PFSK-1 (cell line): Measurements from ENCODE around the gene UBR4.
A peak's percentile ranks its signal among the peaks of the same experiment; 100 is the strongest.

Source experiments
- FOXP2 ChIP-seq: optimal IDR thresholded peaks from 2 replicates; pipeline ENCODE3; 2011; ENCODE audit warnings: borderline replicate concordance, control low read depth, inconsistent platforms; ENCODE audit not compliant: insufficient read depth; ENCODE audit errors: extremely low read length, extremely low read depth
- POLR2AphosphoS5 ChIP-seq: IDR thresholded peaks from 2 replicates; pipeline ENCODE4 v1.6.1; 2012; ENCODE audit warnings: low read depth, mild to moderate bottlenecking, control low read depth, low read length, moderate library complexity
- SIN3A ChIP-seq: IDR thresholded peaks from 2 replicates; pipeline ENCODE4 v1.6.1; 2012; ENCODE audit warnings: mild to moderate bottlenecking, low read length, moderate library complexity, borderline replicate concordance; ENCODE audit not compliant: insufficient read depth
- TAF1 ChIP-seq: IDR thresholded peaks from 2 replicates; pipeline ENCODE4 v1.6.1; 2012; ENCODE audit warnings: low read length, control low read depth, borderline replicate concordance; ENCODE audit not compliant: insufficient read depth
- TF ChIP-seq, protein P1 (sequence below), 2 experiments: IDR thresholded peaks; 2 replicates each; pipeline versions ENCODE4 v1.6.1 to v1.8.0; 2011 to 2012; ENCODE audit warnings: low read depth in 2 of 2, low read length in 2 of 2, control low read depth in 1 of 2, inconsistent platforms in 1 of 2, mild to moderate bottlenecking in 1 of 2, moderate library complexity in 1 of 2; ENCODE audit not compliant: insufficient read depth in 1 of 2

The UBR4 gene

DNA sequence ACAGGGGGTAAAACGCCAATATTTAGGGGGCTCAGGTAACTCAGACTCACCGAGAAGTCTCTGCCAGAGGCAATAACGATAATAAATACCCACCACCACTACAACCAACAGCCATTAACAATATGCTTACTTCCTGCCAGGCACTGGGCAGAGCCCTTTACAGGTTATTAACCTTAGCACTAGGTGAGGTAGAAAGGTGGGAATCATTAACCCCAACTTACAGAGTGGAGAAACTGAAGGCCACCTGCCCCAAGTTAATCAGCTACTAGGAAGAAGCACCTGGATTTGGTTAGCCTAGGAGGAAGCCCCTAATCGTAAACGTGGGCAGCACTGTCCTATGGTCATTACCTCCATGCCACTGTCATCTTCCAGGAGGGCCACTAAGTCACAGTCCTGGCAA is 110.0 kb downstream of the UBR4 start:
- TF ChIP-seq FOXP2 (no peak), POLR2AphosphoS5 (no peak), TAF1 (no peak), SIN3A (no peak)

DNA sequence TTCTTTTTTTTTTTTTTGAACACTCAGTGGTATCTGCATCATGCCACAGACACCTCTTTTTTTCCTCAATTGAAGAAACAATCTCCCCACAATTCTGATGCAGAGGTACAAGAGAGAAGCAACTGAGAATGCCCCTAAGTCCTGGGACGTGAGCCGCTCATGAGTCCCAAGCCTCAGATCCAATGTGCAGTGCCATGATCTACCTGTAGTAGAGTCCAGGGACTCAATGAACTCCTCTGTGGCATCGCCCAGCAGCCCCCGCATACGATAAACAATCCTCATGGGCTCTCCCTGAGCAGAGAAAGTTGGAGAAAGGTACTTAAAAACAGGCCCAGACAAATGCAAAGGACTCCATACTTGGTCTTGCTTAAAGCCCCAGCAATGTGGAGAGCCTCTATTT is 113.1 kb downstream of the UBR4 start:
- TF ChIP-seq FOXP2 (no peak), POLR2AphosphoS5 (no peak), TAF1 (no peak)

GRCh38 chr1:19096036-19096833 is 113.8 kb downstream of the UBR4 start:
- TF ChIP-seq POLR2AphosphoS5 (no peak), FOXP2 (no peak), SIN3A (no peak), TAF1 (no peak)
- TF ChIP-seq, protein P1, sequence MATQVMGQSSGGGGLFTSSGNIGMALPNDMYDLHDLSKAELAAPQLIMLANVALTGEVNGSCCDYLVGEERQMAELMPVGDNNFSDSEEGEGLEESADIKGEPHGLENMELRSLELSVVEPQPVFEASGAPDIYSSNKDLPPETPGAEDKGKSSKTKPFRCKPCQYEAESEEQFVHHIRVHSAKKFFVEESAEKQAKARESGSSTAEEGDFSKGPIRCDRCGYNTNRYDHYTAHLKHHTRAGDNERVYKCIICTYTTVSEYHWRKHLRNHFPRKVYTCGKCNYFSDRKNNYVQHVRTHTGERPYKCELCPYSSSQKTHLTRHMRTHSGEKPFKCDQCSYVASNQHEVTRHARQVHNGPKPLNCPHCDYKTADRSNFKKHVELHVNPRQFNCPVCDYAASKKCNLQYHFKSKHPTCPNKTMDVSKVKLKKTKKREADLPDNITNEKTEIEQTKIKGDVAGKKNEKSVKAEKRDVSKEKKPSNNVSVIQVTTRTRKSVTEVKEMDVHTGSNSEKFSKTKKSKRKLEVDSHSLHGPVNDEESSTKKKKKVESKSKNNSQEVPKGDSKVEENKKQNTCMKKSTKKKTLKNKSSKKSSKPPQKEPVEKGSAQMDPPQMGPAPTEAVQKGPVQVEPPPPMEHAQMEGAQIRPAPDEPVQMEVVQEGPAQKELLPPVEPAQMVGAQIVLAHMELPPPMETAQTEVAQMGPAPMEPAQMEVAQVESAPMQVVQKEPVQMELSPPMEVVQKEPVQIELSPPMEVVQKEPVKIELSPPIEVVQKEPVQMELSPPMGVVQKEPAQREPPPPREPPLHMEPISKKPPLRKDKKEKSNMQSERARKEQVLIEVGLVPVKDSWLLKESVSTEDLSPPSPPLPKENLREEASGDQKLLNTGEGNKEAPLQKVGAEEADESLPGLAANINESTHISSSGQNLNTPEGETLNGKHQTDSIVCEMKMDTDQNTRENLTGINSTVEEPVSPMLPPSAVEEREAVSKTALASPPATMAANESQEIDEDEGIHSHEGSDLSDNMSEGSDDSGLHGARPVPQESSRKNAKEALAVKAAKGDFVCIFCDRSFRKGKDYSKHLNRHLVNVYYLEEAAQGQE (IDR thresholded peaks at IDR 0.05; ENCODE audit: insufficient read depth in 1 of 2, low read depth in 2 of 2, low read length in 2 of 2) = no peak

DNA sequence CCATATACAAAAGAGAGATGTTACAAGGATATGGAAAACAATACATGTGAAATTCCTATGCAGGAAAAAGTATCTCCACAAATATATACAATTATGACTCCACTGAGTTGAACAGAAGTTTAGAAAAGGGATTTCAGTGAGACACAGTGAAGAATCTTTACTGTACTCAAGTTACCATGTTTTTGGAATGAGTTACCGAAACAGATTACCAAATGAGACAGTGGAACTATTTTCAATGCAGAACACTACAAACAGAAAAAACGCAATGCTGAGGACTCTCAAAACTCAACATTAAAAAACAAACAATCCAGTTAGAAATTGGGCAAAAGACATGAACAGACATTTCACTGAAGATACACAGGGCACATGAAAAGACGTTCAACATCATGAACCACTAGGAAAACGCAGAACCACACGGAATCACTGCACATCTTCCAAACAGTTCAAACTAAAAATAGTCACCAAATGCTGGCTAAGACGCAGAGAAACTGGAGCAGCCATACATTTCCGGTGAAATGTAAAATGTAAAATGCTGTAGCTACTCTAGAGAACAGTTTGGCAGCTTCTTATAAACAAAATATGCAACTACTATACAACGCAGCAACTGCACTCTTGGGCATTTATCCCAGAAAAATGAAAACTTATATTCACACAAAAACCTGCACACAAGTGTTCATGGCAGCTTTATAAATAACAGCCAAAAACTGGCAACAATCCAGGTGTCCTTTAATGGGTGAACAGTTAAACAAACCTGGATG is 118.7 kb downstream of the UBR4 start:
- TF ChIP-seq POLR2AphosphoS5 = no peak
- TF ChIP-seq TAF1 = no peak
- TF ChIP-seq, protein P1 (IDR thresholded peaks at IDR 0.05; ENCODE audit: insufficient read depth in 1 of 2, low read depth in 2 of 2, low read length in 2 of 2) = no peak
- TF ChIP-seq FOXP2 = no peak
- no peak for TF ChIP-seq SIN3A

GRCh38 chr1:19089524-19089923 is 120.5 kb downstream of the UBR4 start:
- TF ChIP-seq POLR2AphosphoS5 (0 out of 2 replicates have a peak, but pooled peaks have one; percentile 15), FOXP2 (no peak)

DNA sequence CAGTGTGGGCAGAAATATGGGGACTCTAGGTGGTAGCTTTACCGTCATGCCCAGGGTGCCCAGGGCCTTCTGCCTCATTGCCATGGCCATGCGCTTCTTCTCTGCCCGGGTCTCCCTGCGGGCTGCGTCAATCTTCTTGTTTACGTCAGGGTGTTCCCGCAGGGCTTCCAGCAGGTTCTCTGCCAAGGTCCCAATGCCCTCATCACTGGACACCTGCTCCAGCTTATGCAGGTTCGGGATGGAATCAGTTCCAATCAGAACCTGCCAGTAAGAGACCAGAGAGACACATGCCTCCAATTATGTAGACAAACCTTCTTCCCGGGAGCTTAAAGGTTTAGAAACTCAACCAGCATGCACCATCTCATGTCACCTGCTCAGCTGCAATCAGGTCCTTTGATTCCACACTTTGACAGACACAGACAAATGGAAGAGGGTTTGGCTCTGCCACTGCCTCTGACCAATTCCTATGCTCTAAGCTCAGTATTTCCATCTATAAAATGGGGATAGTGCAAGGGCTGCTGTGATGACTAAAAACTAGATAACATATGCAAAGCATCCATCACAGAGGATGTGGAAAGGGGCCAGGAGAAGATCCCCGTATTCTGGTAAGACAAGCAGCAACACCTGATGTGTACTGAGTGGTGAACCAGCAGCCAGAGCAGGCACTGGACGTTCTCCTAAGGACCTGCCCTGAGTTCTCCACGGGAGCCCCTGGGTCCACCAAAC is 121.2 kb downstream of the UBR4 start:
- TF ChIP-seq SIN3A (no peak), FOXP2 (no peak), TAF1 (no peak), POLR2AphosphoS5 (no peak)
- TF ChIP-seq, protein P1 (IDR thresholded peaks at IDR 0.05; ENCODE audit: insufficient read depth in 1 of 2, low read depth in 2 of 2, low read length in 2 of 2) = no peak
